ENCODE results near the gene SLC2A1. TPM values are rescaled to one million over a fixed set of nuclear protein-coding genes. Genes with fewer than 3 reads are reported as not detected.

SLC2A1 gene
- total and polyA plus RNA-seq, 11 donors, result 10.6 to 196 (median 29.9) TPM

GRCh38 chr1:42932442-42932941 is 26.2 kb downstream of the SLC2A1 start:
- DNase-seq (no peak), ATAC-seq (no peak)
- Histone ChIP-seq H3K27ac (peak overlapping the region in 4 of 12 donors; percentile 47 to 94 (median 54)), H3K9me3 (no peaks in the 10 kb centered on the region), H3K36me3 (peaks cover 0 to 34% (median 23%) of the 10 kb centered on the region in 9 donors), H3K27me3 (no peaks in the 10 kb centered on the region), H3K4me1 (peaks cover 0 to 67% (median 11%) of the 10 kb centered on the region in 12 donors), H3K4me3 (no peak overlapping the region)
- WGBS, 4 donors, result 86 to 91% (median 87%) methylated on average over 5 of the region's 5 CpGs
- intact Hi-C loops (cut with DNase I), result no loop called here
- TF ChIP-seq CTCF (IDR thresholded peaks at IDR 0.05), result no peak
- no peak for TF ChIP-seq POLR2A (IDR thresholded peaks at IDR 0.05)

DNA sequence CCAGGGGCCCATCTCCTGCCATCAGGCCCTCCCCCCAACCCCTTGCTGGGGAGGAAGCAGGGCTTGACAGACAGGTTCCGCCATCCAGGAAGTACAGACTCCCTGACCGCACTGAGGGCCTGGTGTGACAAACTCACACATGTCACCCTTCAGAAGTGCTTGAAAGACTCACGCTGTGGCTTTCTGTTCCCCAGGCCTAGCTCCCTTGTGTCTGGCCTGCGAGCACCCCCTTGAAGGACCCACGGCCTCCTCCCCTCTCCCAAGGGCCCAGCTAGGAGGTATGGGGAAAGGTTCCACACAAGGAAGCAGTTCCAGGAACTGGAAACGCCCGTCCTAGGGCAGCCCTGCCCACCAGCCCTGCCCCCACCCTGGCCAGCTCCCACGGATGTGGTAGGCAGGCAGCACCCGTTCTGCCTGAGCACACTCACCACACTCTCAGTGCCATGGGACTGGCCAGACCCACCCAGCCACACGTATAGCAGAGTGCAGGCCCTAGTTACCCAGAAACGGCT is 26.7 kb downstream of the SLC2A1 start:
- no peaks in the 10 kb centered on the region for H3K9me3 ChIP-seq
- 46 to 51% (median 50%) methylated on average over 11 of the region's 11 CpGs for WGBS, 4 donors
- no peak overlapping the region for H3K4me3 ChIP-seq
- ATAC-seq (peak; percentile 29 to 64 (median 59)), DNase-seq (peak in 4 of 5 donors; percentile 50 to 80 (median 60))
- peaks cover 0 to 62% (median 11%) of the 10 kb centered on the region in 12 donors for H3K4me1 ChIP-seq
- intact Hi-C loops (cut with DNase I), result no loop called here
- H3K27me3 ChIP-seq, result no peaks in the 10 kb centered on the region
- peak overlapping the region in 8 of 12 donors; percentile 13 to 94 (median 50) for H3K27ac ChIP-seq
- H3K36me3 ChIP-seq, result peaks cover 0 to 39% (median 28%) of the 10 kb centered on the region in 9 donors
- TF ChIP-seq POLR2A (IDR thresholded peaks at IDR 0.05) (no peak), CTCF (IDR thresholded peaks at IDR 0.05) (no peak)

GRCh38 chr1:42931108-42931539 is 27.5 kb downstream of the SLC2A1 start:
- Histone ChIP-seq H3K27me3 (no peaks in the 10 kb centered on the region), H3K9me3 (no peaks in the 10 kb centered on the region), H3K4me1 (peaks cover 0 to 54% (median 5%) of the 10 kb centered on the region in 12 donors), H3K4me3 (peak overlapping the region in 1 of 12 donors; percentile 12), H3K36me3 (peaks cover 0 to 46% (median 37%) of the 10 kb centered on the region in 9 donors), H3K27ac (peak overlapping the region in 2 of 12 donors; percentile 50 to 94)
- TF ChIP-seq POLR2A (IDR thresholded peaks at IDR 0.05) (no peak), CTCF (IDR thresholded peaks at IDR 0.05) (peak in 11 of 12 donors; percentile 27 to 58 (median 49))
- peak; percentile 18 to 70 (median 60) for ATAC-seq
- no peak for DNase-seq
- intact Hi-C loops (cut with DNase I), result no loop called here
- 62 to 76% (median 72%) methylated on average over 7 of the region's 7 CpGs for WGBS, 4 donors

GRCh38 chr1:42930178-42931107 is 28.2 kb downstream of the SLC2A1 start:
- intact Hi-C loops (cut with DNase I), result no loop called here
- H3K4me3 ChIP-seq, result no peak overlapping the region
- peak overlapping the region in 1 of 12 donors; percentile 94 for H3K27ac ChIP-seq
- H3K27me3 ChIP-seq, result no peaks in the 10 kb centered on the region
- H3K4me1 ChIP-seq, result peaks cover 0 to 47% (median 1%) of the 10 kb centered on the region in 12 donors
- peaks cover 0 to 46% (median 39%) of the 10 kb centered on the region in 9 donors for H3K36me3 ChIP-seq
- no peak for DNase-seq
- 94 to 95% (median 94%) methylated on average over 13 to 25 of the region's 25 CpGs for WGBS, 4 donors
- TF ChIP-seq POLR2A (IDR thresholded peaks at IDR 0.05), result no peak
- no peak for TF ChIP-seq CTCF (IDR thresholded peaks at IDR 0.05)
- ATAC-seq, result no peak
- H3K9me3 ChIP-seq, result no peaks in the 10 kb centered on the region
